IPS-15b (cell line): ENCODE results near the gene ERCC2.

Experiments used
- H3K27me3 ChIP-seq: one replicate; pipeline ENCODE4 v1.6.1; 2013; ENCODE audit warnings: low read length; ENCODE audit not compliant: control insufficient read depth, insufficient read depth
- H3K36me3 ChIP-seq: one replicate; pipeline ENCODE4 v1.6.1; 2013; ENCODE audit warnings: low read length; ENCODE audit not compliant: control insufficient read depth, insufficient read depth
- H3K4me1 ChIP-seq: one replicate; pipeline ENCODE4 v1.6.1; 2013; ENCODE audit warnings: mild to moderate bottlenecking, low read length; ENCODE audit not compliant: control insufficient read depth, insufficient read depth
- H3K4me3 ChIP-seq: one replicate; pipeline ENCODE4 v1.5.1; 2013; ENCODE audit warnings: low read depth, low read length
- H3K9ac ChIP-seq: one replicate; pipeline ENCODE4 v1.6.1; 2013; ENCODE audit warnings: low read depth, mild to moderate bottlenecking, low read length
- H3K9me3 ChIP-seq: one replicate; pipeline ENCODE4 v1.6.1; 2013; ENCODE audit warnings: mild to moderate bottlenecking, low read length; ENCODE audit not compliant: control insufficient read depth, insufficient read depth

ERCC2 gene

GRCh38 chr19:45361608-45362007 lies 8.8 kb downstream of the ERCC2 start:
- no peaks in the 10 kb centered on the region for H3K9me3 ChIP-seq
- H3K9ac ChIP-seq = no peak overlapping the region
- H3K27me3 ChIP-seq = no peaks in the 10 kb centered on the region
- no peaks in the 10 kb centered on the region for H3K4me1 ChIP-seq
- no peak overlapping the region for H3K4me3 ChIP-seq
- peaks cover 52% of the 10 kb centered on the region for H3K36me3 ChIP-seq

GRCh38 chr19:45358213-45358792 lies 12.1 kb downstream of the ERCC2 start:
- H3K9ac ChIP-seq = no peak overlapping the region
- no peaks in the 10 kb centered on the region for H3K4me1 ChIP-seq
- H3K27me3 ChIP-seq = no peaks in the 10 kb centered on the region
- no peaks in the 10 kb centered on the region for H3K9me3 ChIP-seq
- no peak overlapping the region for H3K4me3 ChIP-seq
- peaks cover 63% of the 10 kb centered on the region for H3K36me3 ChIP-seq

- Histone ChIP-seq H3K27me3 (no peaks in the 10 kb centered on the region), H3K9ac (no peak overlapping the region), H3K4me1 (no peaks in the 10 kb centered on the region), H3K36me3 (peaks cover 63% of the 10 kb centered on the region), H3K4me3 (no peak overlapping the region), H3K9me3 (no peaks in the 10 kb centered on the region)
Measured at GRCh38 chr19:45357445-45357783, 13.0 kb downstream of the ERCC2 start.

GRCh38 chr19:45356760-45357444 lies 13.5 kb downstream of the ERCC2 start:
- Histone ChIP-seq H3K9ac (no peak overlapping the region), H3K27me3 (no peaks in the 10 kb centered on the region), H3K9me3 (no peaks in the 10 kb centered on the region), H3K36me3 (peaks cover 64% of the 10 kb centered on the region), H3K4me1 (no peaks in the 10 kb centered on the region), H3K4me3 (no peak overlapping the region)

GRCh38 chr19:45355910-45356309 lies 14.5 kb downstream of the ERCC2 start:
- no peaks in the 10 kb centered on the region for H3K27me3 ChIP-seq
- no peak overlapping the region for H3K4me3 ChIP-seq
- H3K9ac ChIP-seq = no peak overlapping the region
- H3K36me3 ChIP-seq = peaks cover 66% of the 10 kb centered on the region
- no peaks in the 10 kb centered on the region for H3K9me3 ChIP-seq
- no peaks in the 10 kb centered on the region for H3K4me1 ChIP-seq

- no peaks in the 10 kb centered on the region for H3K27me3 ChIP-seq
- no peaks in the 10 kb centered on the region for H3K4me1 ChIP-seq
- peaks cover 71% of the 10 kb centered on the region for H3K36me3 ChIP-seq
- no peak overlapping the region for H3K4me3 ChIP-seq
- no peak overlapping the region for H3K9ac ChIP-seq
- no peaks in the 10 kb centered on the region for H3K9me3 ChIP-seq
Measured at GRCh38 chr19:45355402-45355801, 15.0 kb downstream of the ERCC2 start.

GRCh38 chr19:45354241-45354842 lies 16.0 kb downstream of the ERCC2 start:
- H3K36me3 ChIP-seq = peaks cover 79% of the 10 kb centered on the region
- H3K9me3 ChIP-seq = no peaks in the 10 kb centered on the region
- no peak overlapping the region for H3K9ac ChIP-seq

GRCh38 chr19:45352914-45353796 lies 17.2 kb downstream of the ERCC2 start:
- H3K27me3 ChIP-seq = no peaks in the 10 kb centered on the region
- H3K36me3 ChIP-seq = peaks cover 76% of the 10 kb centered on the region
- H3K9me3 ChIP-seq = no peaks in the 10 kb centered on the region
- H3K4me1 ChIP-seq = no peaks in the 10 kb centered on the region
- H3K4me3 ChIP-seq = no peak overlapping the region
- no peak overlapping the region for H3K9ac ChIP-seq

More at GRCh38 chr19:45354241-45354842, 16.0 kb downstream of the ERCC2 start:
- no peaks in the 10 kb centered on the region for H3K27me3 ChIP-seq
- H3K4me3 ChIP-seq = no peak overlapping the region
- H3K4me1 ChIP-seq = no peaks in the 10 kb centered on the region

GRCh38 chr19:45352471-45352870 lies 17.9 kb downstream of the ERCC2 start:
- H3K4me3 ChIP-seq = no peak overlapping the region
- H3K9me3 ChIP-seq = no peaks in the 10 kb centered on the region
- H3K36me3 ChIP-seq = peaks cover 76% of the 10 kb centered on the region
- H3K4me1 ChIP-seq = no peaks in the 10 kb centered on the region
- H3K9ac ChIP-seq = no peak overlapping the region
- no peaks in the 10 kb centered on the region for H3K27me3 ChIP-seq

GRCh38 chr19:45352062-45352461 lies 18.3 kb downstream of the ERCC2 start:
- peaks cover 72% of the 10 kb centered on the region for H3K36me3 ChIP-seq

GRCh38 chr19:45351401-45351952 lies 18.9 kb downstream of the ERCC2 start:
- no peak overlapping the region for H3K9ac ChIP-seq
- H3K9me3 ChIP-seq = no peaks in the 10 kb centered on the region
- no peak overlapping the region for H3K4me3 ChIP-seq
- no peaks in the 10 kb centered on the region for H3K27me3 ChIP-seq
- H3K4me1 ChIP-seq = no peaks in the 10 kb centered on the region
- peaks cover 66% of the 10 kb centered on the region for H3K36me3 ChIP-seq

More at GRCh38 chr19:45352062-45352461, 18.3 kb downstream of the ERCC2 start:
- H3K4me3 ChIP-seq = no peak overlapping the region
- no peak overlapping the region for H3K9ac ChIP-seq
- H3K9me3 ChIP-seq = no peaks in the 10 kb centered on the region
- H3K27me3 ChIP-seq = no peaks in the 10 kb centered on the region
- H3K4me1 ChIP-seq = no peaks in the 10 kb centered on the region
